Effector memory CD4-positive, alpha-beta T cell (primary cell): ENCODE measurements around the gene KRT76.

Experiments
- DNase-seq, 3 donors: peaks; one replicate each; pipeline ENCODE4 v3.0.0-alpha.2; 2020
- H3K27ac ChIP-seq: 2 replicates; pipeline ENCODE4 v1.7.0; 2013; ENCODE audit warnings: mild to moderate bottlenecking, low read length, moderate library complexity; ENCODE audit not compliant: insufficient read depth, poor library complexity, severe bottlenecking
- H3K27me3 ChIP-seq: replicated peaks from 2 replicates; pipeline ENCODE4 v1.7.0; 2013; ENCODE audit warnings: mild to moderate bottlenecking, low read length; ENCODE audit not compliant: insufficient read depth, control insufficient read depth, poor library complexity, severe bottlenecking
- H3K36me3 ChIP-seq: 2 replicates; pipeline ENCODE4 v1.7.0; 2013; ENCODE audit warnings: mild to moderate bottlenecking, low read length, moderate library complexity; ENCODE audit not compliant: control insufficient read depth, insufficient read depth
- H3K4me1 ChIP-seq: 2 replicates; pipeline ENCODE4 v1.7.0; 2013; ENCODE audit warnings: low read length, mild to moderate bottlenecking; ENCODE audit not compliant: control insufficient read depth, insufficient read depth, poor library complexity, severe bottlenecking
- H3K4me3 ChIP-seq: 2 replicates; pipeline ENCODE4 v1.7.0; 2013; ENCODE audit warnings: low read length, low read depth, mild to moderate bottlenecking; ENCODE audit not compliant: insufficient read depth, poor library complexity, severe bottlenecking
- H3K9me3 ChIP-seq: 2 replicates; pipeline ENCODE4 v1.7.0; 2013; ENCODE audit warnings: mild to moderate bottlenecking, low read length, moderate library complexity; ENCODE audit not compliant: control insufficient read depth

The KRT76 gene

DNA sequence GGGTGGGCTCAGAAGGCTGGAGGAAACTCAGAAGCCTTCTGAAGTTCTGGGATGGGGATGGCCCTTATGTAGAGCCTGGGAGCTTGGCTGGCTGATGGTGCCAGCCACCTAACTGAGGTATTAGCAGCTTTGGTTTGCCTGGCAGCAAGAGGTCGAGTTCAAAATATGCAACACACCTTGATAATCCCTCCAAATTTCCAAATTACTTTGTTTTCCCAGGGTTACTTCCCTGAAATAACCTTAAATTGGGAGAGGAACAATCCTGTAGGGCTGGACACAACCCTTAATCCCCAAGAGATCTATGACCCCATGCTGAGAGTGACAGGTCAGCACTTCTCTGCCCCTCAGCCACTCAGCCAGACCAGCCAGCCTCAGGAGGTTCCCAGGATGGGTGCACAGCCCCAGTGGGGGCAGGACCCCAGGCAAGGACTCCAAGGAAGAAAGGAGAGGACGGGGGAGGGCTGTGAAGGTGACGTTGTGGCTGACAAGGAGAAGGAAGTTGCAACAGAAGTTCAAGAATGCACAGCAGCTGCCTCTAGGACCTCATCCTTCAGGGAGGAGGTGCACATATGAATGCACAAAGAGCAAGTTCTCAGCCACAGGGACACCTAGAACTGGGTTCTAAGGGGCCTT, 55.2 kb downstream of the KRT76 start:
- Histone ChIP-seq H3K36me3 (no peaks in the 10 kb centered on the region), H3K27me3 (no peaks in the 10 kb centered on the region), H3K27ac (no peak overlapping the region), H3K4me1 (no peaks in the 10 kb centered on the region), H3K9me3 (no peaks in the 10 kb centered on the region), H3K4me3 (no peak overlapping the region)
- no peak for DNase-seq

DNA sequence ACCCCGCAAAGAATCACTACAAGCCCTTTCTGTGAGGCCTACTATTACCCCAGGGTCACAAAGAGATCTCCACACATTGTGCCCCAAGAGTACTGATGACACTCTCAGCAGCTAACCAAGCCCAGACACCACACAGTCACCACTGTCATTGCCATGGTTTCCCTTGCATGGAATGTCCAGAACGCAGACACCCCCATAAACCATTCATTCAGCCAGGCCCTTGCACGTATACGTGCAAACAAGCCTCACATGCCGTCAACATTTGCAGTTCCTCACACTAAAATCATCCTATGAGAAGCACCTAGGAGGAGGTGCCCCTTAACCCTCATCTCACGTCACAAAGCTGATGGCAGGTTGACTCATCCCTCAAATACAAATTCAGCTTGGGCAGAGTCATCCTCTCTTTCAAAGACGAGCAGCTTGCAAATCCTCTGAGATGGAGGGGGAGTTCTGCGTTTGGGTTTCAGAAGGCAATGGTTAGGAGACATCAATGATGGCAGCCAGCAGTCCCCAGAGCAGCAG, 56.7 kb downstream of the KRT76 start:
- Histone ChIP-seq H3K27ac (no peak overlapping the region), H3K9me3 (no peaks in the 10 kb centered on the region), H3K4me3 (no peak overlapping the region), H3K4me1 (no peaks in the 10 kb centered on the region), H3K36me3 (no peaks in the 10 kb centered on the region), H3K27me3 (no peaks in the 10 kb centered on the region)
- no peak for DNase-seq
